Lower leg skin (tissue), 3 donors: ENCODE results near the gene KLF4.

Experiments used
- CTCF ChIP-seq, 3 donors: fragments of 450-650 bp; IDR thresholded peaks; one replicate each; pipeline ENCODE4 v1.5.1; 2016; ENCODE audit warnings: antibody characterized with exemption in 3 of 3, mild to moderate bottlenecking in 3 of 3, moderate library complexity in 2 of 3
- POLR2A ChIP-seq, 2 donors: fragments of 450-650 bp; IDR thresholded peaks; one replicate each; pipeline ENCODE4 v1.6.1; 2016 to 2017; ENCODE audit warnings: antibody characterized with exemption in 2 of 2, mild to moderate bottlenecking in 1 of 2, moderate library complexity in 1 of 2

- peak in 1 of 2 donors; percentile 79 for TF ChIP-seq POLR2A (IDR thresholded peaks at IDR 0.05)
- TF ChIP-seq CTCF (IDR thresholded peaks at IDR 0.05): no peak
Measured at GRCh38 chr9:107489687-107490605, at the start of gene KLF4.
